Coronary artery (tissue), 2 donors: ENCODE data around the gene KDM7A.

Experiments used
- DNase-seq: peaks from one replicate; pipeline ENCODE4 v3.0.0-alpha.2; 2017; ENCODE audit warnings: low spot score
- H3K27ac ChIP-seq, 2 donors: fragments of 200-600 bp; sonication (generic); one replicate each; pipeline ENCODE4 v1.5.1; 2016 to 2019
- H3K4me3 ChIP-seq: fragments of 200-600 bp; sonication (generic); 2 replicates; pipeline ENCODE4 v1.5.1; 2016; ENCODE audit warnings: mild to moderate bottlenecking, moderate library complexity
- CTCF ChIP-seq: fragments of 200-600 bp; sonication (generic); IDR thresholded peaks from one replicate; pipeline ENCODE4 v1.5.1; 2019; ENCODE audit warnings: antibody characterized with exemption

KDM7A gene

GRCh38 chr7:140041659-140042385 lies 135.0 kb downstream of the KDM7A start:
- DNase-seq: no peak
- TF ChIP-seq CTCF: no peak
- Histone ChIP-seq H3K4me3 (no peak overlapping the region), H3K27ac (no peak overlapping the region)

- no peak overlapping the region for H3K27ac ChIP-seq
- no peak overlapping the region for H3K4me3 ChIP-seq
- TF ChIP-seq CTCF: no peak
- no peak for DNase-seq
These were observed 136.9 kb downstream of the KDM7A start for GRCh38 chr7:140039896-140040295.

- H3K4me3 ChIP-seq: no peak overlapping the region
- no peak for TF ChIP-seq CTCF
- no peak overlapping the region for H3K27ac ChIP-seq
- DNase-seq: no peak
These were observed 137.7 kb downstream of the KDM7A start for GRCh38 chr7:140039066-140039465.

- no peak for DNase-seq
- Histone ChIP-seq H3K4me3 (no peak overlapping the region), H3K27ac (no peak overlapping the region)
- TF ChIP-seq CTCF: no peak
These were observed 140.4 kb downstream of the KDM7A start for GRCh38 chr7:140036224-140036962.

- TF ChIP-seq CTCF: no peak
- no peak for DNase-seq
- H3K27ac ChIP-seq: no peak overlapping the region
- no peak overlapping the region for H3K4me3 ChIP-seq
These were observed 141.2 kb downstream of the KDM7A start for GRCh38 chr7:140035400-140036223.
